Ascending aorta (tissue), 2 donors: ENCODE measurements around the gene FAM180B. TPM values are rescaled to one million over a fixed set of nuclear protein-coding genes. Genes with fewer than 3 reads are reported as not detected.
A peak's percentile ranks its signal among the peaks of the same experiment; 100 is the strongest.

Experiments used
- DNase-seq, 2 donors: peaks; one replicate each; pipeline ENCODE4 v3.0.0-alpha.2; 2019; ENCODE audit warnings: low spot score in 2 of 2
- H3K27ac ChIP-seq, 2 donors: fragments of 200-600 bp; sonication (generic); one replicate each; pipeline ENCODE4 v1.5.1; 2016 to 2017; ENCODE audit warnings: mild to moderate bottlenecking in 1 of 2
- H3K27me3 ChIP-seq: fragments of 200-600 bp; sonication (generic); one replicate; pipeline ENCODE4 v1.5.1; 2017
- H3K36me3 ChIP-seq, 2 donors: fragments of 200-600 bp; sonication (generic); one replicate each; pipeline ENCODE4 v1.5.1; 2016
- H3K4me1 ChIP-seq, 2 donors: fragments of 200-600 bp; sonication (generic); one replicate each; pipeline ENCODE4 v1.5.1; 2016 to 2017; ENCODE audit warnings: mild to moderate bottlenecking in 1 of 2
- H3K4me3 ChIP-seq, 2 donors: fragments of 200-600 bp; sonication (generic); one replicate each; pipeline ENCODE4 v1.5.1; 2016 to 2017; ENCODE audit warnings: mild to moderate bottlenecking in 1 of 2
- H3K9me3 ChIP-seq, 2 donors: fragments of 200-600 bp; sonication (generic); one replicate each; pipeline ENCODE4 v1.5.1; 2016
- CTCF ChIP-seq, 3 experiments: fragments of 200-600 bp in 2 of 3; fragments of 450-650 bp in 1 of 3; sonication (generic) in 2 of 3; IDR thresholded peaks; one replicate each; pipeline ENCODE4 v1.5.1; 2016 to 2019; ENCODE audit warnings: antibody characterized with exemption in 3 of 3, mild to moderate bottlenecking in 1 of 3, moderate library complexity in 1 of 3
- intact Hi-C: fragments of 100-400 bp; cut with DNase I; formaldehyde crosslinking; loops from one replicate; pipeline ENCODE4 v1.15.1; 2023
- total RNA-seq: library from RNA; depleted of rRNA; stranded (reverse); fragments of >200 nt; gene quantifications from one replicate; pipeline ENCODE4 v1.1.0, GENCODE V29; 2016

The FAM180B gene
- total RNA-seq, 1 donor from 2014 or later: not detected

GRCh38 chr11:47578524-47579494 is 7.7 kb upstream of the FAM180B start, which contains the start of the genes KBTBD4 and NDUFS3:
TSS of gene KBTBD4 (minus strand) at chr11:47578970. CDS start at chr11:47578951, 19 bp downstream.
TSS of gene NDUFS3 (plus strand) at chr11:47579074. CDS start at chr11:47579092, 18 bp downstream.
- Histone ChIP-seq H3K27ac (peak within 1 kb of the TSS; percentile 75 to 83), H3K27me3 (no peaks in the 10 kb centered on the region), H3K4me3 (peak within 1 kb of the TSS; percentile 74 to 93), H3K9me3 (no peaks in the 10 kb centered on the region), H3K4me1 (peaks cover 14 to 15% of the 10 kb centered on the region in 2 donors), H3K36me3 (peaks cover 44 to 51% of the 10 kb centered on the region in 2 donors)
- DNase-seq: peak; percentile 57 to 92
- intact Hi-C loops: loop anchor here (2.0 to 5.0 kb wide), 4 partner anchors 26 to 188 kb away; partner anchors contain the start of genes CELF1, FNBP4, MTCH2 and SLC39A13
- TF ChIP-seq CTCF (IDR thresholded peaks at IDR 0.05): no peak

- peaks cover 3 to 4% of the 10 kb centered on the region in 2 donors for H3K4me1 ChIP-seq
- intact Hi-C loops: no loop called here
- no peak for DNase-seq
- peaks cover 38 to 43% of the 10 kb centered on the region in 2 donors for H3K36me3 ChIP-seq
- H3K27ac ChIP-seq: no peak overlapping the region
- no peaks in the 10 kb centered on the region for H3K9me3 ChIP-seq
- no peak overlapping the region for H3K4me3 ChIP-seq
- TF ChIP-seq CTCF (IDR thresholded peaks at IDR 0.05): no peak
- H3K27me3 ChIP-seq: no peaks in the 10 kb centered on the region
Measured at GRCh38 chr11:47583844-47584243, 2.6 kb upstream of the FAM180B start.

GRCh38 chr11:47587039-47587716 is 700 bp downstream of the FAM180B start:
- Histone ChIP-seq H3K9me3 (no peaks in the 10 kb centered on the region), H3K27ac (no peak overlapping the region), H3K4me3 (no peak overlapping the region), H3K36me3 (peaks cover 21 to 29% of the 10 kb centered on the region in 2 donors), H3K27me3 (no peaks in the 10 kb centered on the region), H3K4me1 (no peaks in the 10 kb centered on the region)
- intact Hi-C loops: no loop called here
- TF ChIP-seq CTCF (IDR thresholded peaks at IDR 0.05): no peak
- DNase-seq: no peak

GRCh38 chr11:47587723-47588326 is 1.3 kb downstream of the FAM180B start:
- no peak for TF ChIP-seq CTCF (IDR thresholded peaks at IDR 0.05)
- peak in 1 of 2 donors; percentile 18 for DNase-seq
- H3K27ac ChIP-seq: no peak overlapping the region

GRCh38 chr11:47589118-47589517 is 2.6 kb downstream of the FAM180B start:
- no peak for DNase-seq
- Histone ChIP-seq H3K27me3 (no peaks in the 10 kb centered on the region), H3K36me3 (peaks cover 2 to 10% of the 10 kb centered on the region in 2 donors), H3K27ac (no peak overlapping the region), H3K4me1 (no peaks in the 10 kb centered on the region), H3K4me3 (peak overlapping the region in 1 of 2 donors; percentile 54), H3K9me3 (no peaks in the 10 kb centered on the region)
- no peak for TF ChIP-seq CTCF (IDR thresholded peaks at IDR 0.05)
- intact Hi-C loops: no loop called here

More at GRCh38 chr11:47587723-47588326, 1.3 kb downstream of the FAM180B start:
- intact Hi-C loops: no loop called here
- Histone ChIP-seq H3K36me3 (peaks cover 15 to 22% of the 10 kb centered on the region in 2 donors), H3K4me1 (no peaks in the 10 kb centered on the region), H3K4me3 (no peak overlapping the region), H3K9me3 (no peaks in the 10 kb centered on the region), H3K27me3 (no peaks in the 10 kb centered on the region)
